B cell (primary cell): ENCODE measurements around the gene ZNF280C.

Experiments
- CTCF ChIP-seq: fragments of 200-600 bp; IDR thresholded peaks from one replicate; pipeline ENCODE4 v1.8.0; 2022; ENCODE audit warnings: antibody characterized with exemption, mild to moderate bottlenecking
- EZH2 ChIP-seq: IDR thresholded peaks from 2 replicates; pipeline ENCODE4 v1.6.1; 2012; ENCODE audit warnings: borderline replicate concordance, low read depth, mild to moderate bottlenecking, moderate library complexity, low read length; ENCODE audit not compliant: insufficient read depth, poor library complexity, severe bottlenecking

- no peak for TF ChIP-seq CTCF
- TF ChIP-seq EZH2: no peak
Observed at GRCh38 chrX:130251671-130252070, 17.0 kb downstream of the ZNF280C start.
